ENCODE results near the gene CDH13. TPM values are rescaled to one million over a fixed set of nuclear protein-coding genes. Genes with fewer than 3 reads are reported as not detected.

CDH13 gene
- total and polyA plus RNA-seq, 2 donors (not counting 3 experiments of a cell fraction or from before 2014, with no cell fraction given): 96.6 to 124 TPM

DNA sequence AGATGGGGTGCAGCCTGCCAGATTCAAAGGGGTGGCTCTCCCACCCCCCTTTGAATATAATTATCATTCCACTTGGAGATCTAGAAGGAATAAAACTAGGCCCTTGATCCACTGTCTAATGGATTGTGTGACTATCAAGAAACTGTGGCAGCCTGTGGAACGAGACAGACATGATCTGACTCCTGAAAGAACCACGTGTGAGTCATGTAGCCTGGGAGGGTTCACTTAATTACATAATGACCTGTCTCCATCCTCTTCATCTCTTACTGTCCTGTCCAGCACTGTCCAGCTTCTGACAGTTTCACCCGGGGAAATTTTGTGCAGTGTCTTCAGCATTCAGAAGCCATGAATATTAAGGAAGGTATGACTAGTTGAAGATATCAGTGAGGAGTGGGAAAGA, 43.3 kb upstream of the CDH13 start:
- no TSS peak for BruUV-seq (replicated peaks)
- H3K36me3 ChIP-seq (ENCODE audit: control insufficient read depth in 2 of 2, extremely low read depth in 1 of 2, insufficient read depth in 2 of 2, low read length in 2 of 2): no peaks in the 10 kb centered on the region
- DNase-seq (ENCODE audit: low read depth, low spot score) (no peak), FAIRE-seq (no peak)
- H3K9ac ChIP-seq (replicated peaks; ENCODE audit: extremely low read depth, insufficient read depth, low read length): no peak overlapping the region
- no peak overlapping the region for H3K4me2 ChIP-seq (ENCODE audit: insufficient read depth, low read length)
- dilution Hi-C loops (cut with MboI; ENCODE audit: extremely low pct_ligation_motif_present, low sequenced_read_pairs) (no loop called here), intact Hi-C loops (cut with micrococcal nuclease) (loop anchor here (10.0 kb wide), 1 partner anchor 319 kb away; no protein-coding TSS in a partner anchor)
- no peaks in the 10 kb centered on the region for H3K79me2 ChIP-seq (ENCODE audit: control insufficient read depth, insufficient read depth, low read length)
- no peaks in the 10 kb centered on the region for H3K4me1 ChIP-seq (ENCODE audit: control insufficient read depth, extremely low read depth, insufficient read depth, low read length)
- no peaks in the 10 kb centered on the region for H4K20me1 ChIP-seq (replicated peaks; ENCODE audit: control insufficient read depth, extremely low read depth, insufficient read depth, low read length)
- no peaks in the 10 kb centered on the region for H3K9me1 ChIP-seq (replicated peaks; ENCODE audit: control insufficient read depth, extremely low read depth, insufficient read depth, low read length)
- H3K9me3 ChIP-seq (replicated peaks; ENCODE audit: control insufficient read depth, insufficient read depth, low read length): no peaks in the 10 kb centered on the region
- peaks cover 5 to 9% of the 10 kb centered on the region in 2 experiments for H3K27me3 ChIP-seq (ENCODE audit: control insufficient read depth in 2 of 2, insufficient read depth in 2 of 2, low read length in 2 of 2)
- TF ChIP-seq EZH2 (IDR thresholded peaks at IDR 0.05; ENCODE audit: borderline replicate concordance, low read depth, low read length, severe bottlenecking): no peak
- POLR2A ChIA-PET: no interaction called here
- no peak overlapping the region for H2AFZ ChIP-seq (ENCODE audit: low read depth, low read length)
- CTCF ChIA-PET: no interaction called here
- no peak overlapping the region for H3K4me3 ChIP-seq (replicated peaks in 1 of 3; ENCODE audit: insufficient read depth in 1 of 3, low read depth in 1 of 3, low read length in 3 of 3)
- H3K27ac ChIP-seq (ENCODE audit: insufficient read depth, low read depth, low read length): no peak overlapping the region

DNA sequence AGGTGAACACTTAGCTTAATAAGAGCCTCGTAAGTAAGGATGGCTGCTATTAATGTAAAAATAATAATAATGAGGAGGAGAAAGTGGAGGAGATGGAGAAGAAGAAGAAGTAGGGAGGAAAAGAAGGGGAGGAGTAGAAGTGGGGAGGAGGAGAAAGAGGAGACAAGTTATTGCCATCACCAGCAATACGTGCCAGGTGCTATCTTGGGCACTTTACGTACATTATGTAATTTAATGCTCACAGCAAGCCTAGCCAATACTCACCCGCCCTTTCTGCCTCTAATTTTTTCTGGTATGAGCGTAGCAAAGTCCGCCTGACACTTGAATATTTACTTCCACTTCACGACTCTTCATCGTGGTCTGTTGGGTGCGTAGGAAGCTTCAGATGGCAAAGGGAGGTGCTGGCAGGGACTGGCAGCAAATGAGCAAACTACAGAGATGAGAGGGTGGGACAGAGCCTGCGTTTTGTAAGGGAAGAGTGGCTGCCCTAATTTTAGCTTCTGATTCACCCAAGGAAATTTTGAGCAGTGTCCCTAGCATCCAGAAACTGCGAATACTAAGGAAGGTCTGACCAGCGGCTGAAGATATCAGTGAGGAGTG, 42.1 kb upstream of the CDH13 start:
- no peaks in the 10 kb centered on the region for H3K4me1 ChIP-seq (ENCODE audit: control insufficient read depth, extremely low read depth, insufficient read depth, low read length)
- no peaks in the 10 kb centered on the region for H3K9me1 ChIP-seq (replicated peaks; ENCODE audit: control insufficient read depth, extremely low read depth, insufficient read depth, low read length)
- ChIA-PET CTCF (no interaction called here), POLR2A (no interaction called here)
- FAIRE-seq (no peak), DNase-seq (ENCODE audit: low read depth, low spot score) (no peak)
- H3K36me3 ChIP-seq (ENCODE audit: control insufficient read depth in 2 of 2, extremely low read depth in 1 of 2, insufficient read depth in 2 of 2, low read length in 2 of 2): no peaks in the 10 kb centered on the region
- dilution Hi-C loops (cut with MboI; ENCODE audit: extremely low pct_ligation_motif_present, low sequenced_read_pairs): no loop called here
- no peaks in the 10 kb centered on the region for H4K20me1 ChIP-seq (replicated peaks; ENCODE audit: control insufficient read depth, extremely low read depth, insufficient read depth, low read length)
- no peak overlapping the region for H3K27ac ChIP-seq (ENCODE audit: insufficient read depth, low read depth, low read length)
- H3K79me2 ChIP-seq (ENCODE audit: control insufficient read depth, insufficient read depth, low read length): no peaks in the 10 kb centered on the region
- BruUV-seq (replicated peaks): no TSS peak
- H3K4me3 ChIP-seq (replicated peaks in 1 of 3; ENCODE audit: insufficient read depth in 1 of 3, low read depth in 1 of 3, low read length in 3 of 3): no peak overlapping the region
- no peak for TF ChIP-seq FOS (IDR thresholded peaks at IDR 0.05; ENCODE audit: borderline replicate concordance, insufficient read depth, low read length)
- TF ChIP-seq, protein P1, sequence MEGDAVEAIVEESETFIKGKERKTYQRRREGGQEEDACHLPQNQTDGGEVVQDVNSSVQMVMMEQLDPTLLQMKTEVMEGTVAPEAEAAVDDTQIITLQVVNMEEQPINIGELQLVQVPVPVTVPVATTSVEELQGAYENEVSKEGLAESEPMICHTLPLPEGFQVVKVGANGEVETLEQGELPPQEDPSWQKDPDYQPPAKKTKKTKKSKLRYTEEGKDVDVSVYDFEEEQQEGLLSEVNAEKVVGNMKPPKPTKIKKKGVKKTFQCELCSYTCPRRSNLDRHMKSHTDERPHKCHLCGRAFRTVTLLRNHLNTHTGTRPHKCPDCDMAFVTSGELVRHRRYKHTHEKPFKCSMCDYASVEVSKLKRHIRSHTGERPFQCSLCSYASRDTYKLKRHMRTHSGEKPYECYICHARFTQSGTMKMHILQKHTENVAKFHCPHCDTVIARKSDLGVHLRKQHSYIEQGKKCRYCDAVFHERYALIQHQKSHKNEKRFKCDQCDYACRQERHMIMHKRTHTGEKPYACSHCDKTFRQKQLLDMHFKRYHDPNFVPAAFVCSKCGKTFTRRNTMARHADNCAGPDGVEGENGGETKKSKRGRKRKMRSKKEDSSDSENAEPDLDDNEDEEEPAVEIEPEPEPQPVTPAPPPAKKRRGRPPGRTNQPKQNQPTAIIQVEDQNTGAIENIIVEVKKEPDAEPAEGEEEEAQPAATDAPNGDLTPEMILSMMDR (IDR thresholded peaks at IDR 0.05; ENCODE audit: extremely low read depth in 1 of 2, insufficient read depth in 1 of 2, low read depth in 1 of 2, low read length in 2 of 2): no peak
- TF ChIP-seq JUN (IDR thresholded peaks at IDR 0.05; ENCODE audit: borderline replicate concordance, insufficient read depth, insufficient read length, low read depth): no peak
- no peak for TF ChIP-seq EZH2 (IDR thresholded peaks at IDR 0.05; ENCODE audit: borderline replicate concordance, low read depth, low read length, severe bottlenecking)
- no peak for TF ChIP-seq POLR2A (IDR thresholded peaks at IDR 0.05; ENCODE audit: low read depth, low read length)
- no peak for TF ChIP-seq POLR2AphosphoS5 (IDR thresholded peaks at IDR 0.05; ENCODE audit: insufficient read depth, low read depth, low read length)
- no peak for TF ChIP-seq MYC (IDR thresholded peaks at IDR 0.05; ENCODE audit: low read depth, low read length)
- TF ChIP-seq, protein P2, sequence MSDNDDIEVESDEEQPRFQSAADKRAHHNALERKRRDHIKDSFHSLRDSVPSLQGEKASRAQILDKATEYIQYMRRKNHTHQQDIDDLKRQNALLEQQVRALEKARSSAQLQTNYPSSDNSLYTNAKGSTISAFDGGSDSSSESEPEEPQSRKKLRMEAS (IDR thresholded peaks at IDR 0.05; ENCODE audit: insufficient read depth, insufficient read length): no peak
- TF ChIP-seq GATA2 (IDR thresholded peaks at IDR 0.05; ENCODE audit: insufficient read depth, insufficient read length, low read depth, low read length): no peak
- peaks cover 2% of the 10 kb centered on the region in 2 experiments for H3K27me3 ChIP-seq (ENCODE audit: control insufficient read depth in 2 of 2, insufficient read depth in 2 of 2, low read length in 2 of 2)
- no peak overlapping the region for H3K9ac ChIP-seq (replicated peaks; ENCODE audit: extremely low read depth, insufficient read depth, low read length)
- H2AFZ ChIP-seq (ENCODE audit: low read depth, low read length): no peak overlapping the region
- no peak overlapping the region for H3K4me2 ChIP-seq (ENCODE audit: insufficient read depth, low read length)
- H3K9me3 ChIP-seq (replicated peaks; ENCODE audit: control insufficient read depth, insufficient read depth, low read length): no peaks in the 10 kb centered on the region
- intact Hi-C loops (cut with micrococcal nuclease): loop anchor here (10.0 kb wide), 1 partner anchor 320 kb away; no protein-coding TSS in a partner anchor

All from endothelial cell of umbilical vein (primary cell).